NCI-H128 (cell line): ENCODE results near the gene DIP2A.
"Not testable (repeated sequence)": the region's sequence is repeated elsewhere in the genome, so short reads cannot be mapped to it uniquely, and the experiment has no call there.

Source experiments
- DNase-seq: peaks from one replicate; lab custom pipeline; 2025; ENCODE audit not compliant: unreplicated experiment; lab: John Stamatoyannopoulos, UW

DIP2A gene

DNA sequence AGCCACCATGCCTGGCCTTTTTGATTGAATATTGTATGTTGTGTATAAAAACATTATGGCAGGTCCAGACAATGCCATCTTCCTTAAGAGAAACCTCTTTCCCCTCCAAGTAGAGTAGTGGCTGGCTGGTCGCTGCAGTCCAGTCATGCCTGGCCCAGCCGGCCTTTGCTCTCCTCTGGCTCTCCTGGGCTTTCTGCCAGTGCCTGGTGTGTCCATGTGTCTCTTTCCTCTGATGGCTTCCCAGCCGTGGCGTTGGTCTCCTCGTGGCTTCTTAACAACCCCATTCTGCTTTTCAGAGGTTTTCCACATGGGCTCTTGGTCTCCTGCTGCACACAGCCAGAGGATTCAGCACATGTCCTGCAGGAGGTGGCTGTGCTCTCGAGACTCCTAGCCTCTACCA is 58.7 kb downstream of the DIP2A start:
- DNase-seq, result no peak

DNA sequence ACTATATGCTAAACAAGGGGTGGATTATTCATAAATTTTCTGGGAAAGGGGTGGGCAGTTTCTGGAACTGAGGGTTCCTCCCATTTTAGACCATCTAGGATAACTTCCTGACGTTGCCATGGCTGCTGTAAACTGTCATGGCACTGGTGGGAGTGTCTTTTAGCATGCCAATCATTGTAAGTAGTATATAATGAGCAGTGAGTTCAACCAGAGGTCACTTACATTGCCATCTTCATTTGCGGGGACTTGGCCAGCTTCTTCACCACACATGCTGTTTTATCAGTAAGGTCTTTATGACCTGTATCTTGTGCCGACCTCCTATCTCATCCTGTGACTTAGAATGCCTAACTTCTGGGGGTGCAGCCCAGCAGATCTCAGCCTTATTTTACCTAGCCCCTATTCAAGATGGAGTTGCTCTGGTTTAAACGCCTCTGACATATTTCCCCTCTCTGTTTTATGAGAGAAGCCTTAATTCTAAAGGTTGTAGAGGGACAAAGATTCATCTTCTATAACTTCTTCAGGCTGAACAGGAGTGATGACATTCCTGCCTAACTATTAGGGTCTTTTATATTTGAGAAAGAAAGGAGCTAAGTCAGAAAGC is 60.4 kb downstream of the DIP2A start:
- no peak for DNase-seq

DNA sequence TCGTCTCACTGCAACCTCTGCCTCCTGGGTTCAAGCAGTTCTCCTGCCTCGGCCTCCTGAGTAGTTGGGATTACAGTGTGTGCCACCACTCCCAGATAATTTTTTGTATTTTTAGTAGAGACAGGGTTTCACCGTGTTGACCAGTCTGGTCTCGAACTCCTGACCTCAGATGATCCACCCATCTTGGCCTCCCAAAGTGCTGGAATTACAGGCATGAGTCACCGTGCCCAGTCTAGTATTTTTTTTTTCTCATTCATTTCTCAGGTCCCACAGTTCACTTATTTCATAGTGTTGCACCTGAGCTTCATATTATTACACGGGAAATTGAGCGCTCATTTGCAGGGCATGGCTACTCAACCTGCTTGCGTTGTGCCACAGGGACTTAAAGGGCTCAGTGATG is 68.7 kb downstream of the DIP2A start:
- DNase-seq, result not testable (repeated sequence)

DNA sequence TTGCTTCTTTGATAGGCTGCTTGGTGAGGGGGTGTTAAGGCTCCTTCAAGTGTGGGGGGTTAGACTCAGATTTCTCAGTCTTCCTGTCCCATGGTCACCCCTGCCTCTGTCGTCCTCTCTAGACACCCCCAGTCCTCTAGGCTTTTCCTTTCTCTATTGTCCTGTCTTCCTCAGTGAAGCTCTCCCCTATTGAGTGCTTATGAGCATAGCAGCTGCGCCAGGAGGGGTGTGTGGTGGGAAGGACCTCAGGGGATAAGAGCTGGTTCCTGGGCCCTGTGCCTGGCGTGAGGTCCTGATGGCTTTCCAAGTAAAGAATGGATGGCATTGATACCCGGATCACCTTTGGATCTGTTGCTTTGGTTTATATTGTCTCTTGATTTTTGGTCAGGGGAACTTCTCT is 69.1 kb downstream of the DIP2A start:
- DNase-seq, result no peak

DNA sequence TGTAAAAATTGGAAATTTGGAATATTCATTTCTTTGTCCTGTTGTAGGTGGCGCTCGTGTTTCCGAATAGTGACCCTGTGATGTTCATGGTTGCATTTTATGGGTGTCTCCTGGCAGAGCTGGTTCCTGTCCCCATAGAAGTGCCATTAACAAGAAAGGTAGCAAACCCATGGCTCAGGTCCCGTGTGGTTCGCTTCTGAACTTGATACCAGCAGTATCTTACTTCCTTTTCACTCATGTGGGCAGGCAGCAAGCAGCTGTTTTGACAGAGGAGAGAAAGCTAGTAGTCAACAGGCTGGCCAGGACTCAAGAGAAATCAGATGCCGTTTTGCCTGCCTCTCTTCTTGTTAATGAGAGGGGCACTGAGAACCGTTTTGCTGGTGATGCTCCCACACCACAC is 73.4 kb downstream of the DIP2A start:
- no peak for DNase-seq

DNA sequence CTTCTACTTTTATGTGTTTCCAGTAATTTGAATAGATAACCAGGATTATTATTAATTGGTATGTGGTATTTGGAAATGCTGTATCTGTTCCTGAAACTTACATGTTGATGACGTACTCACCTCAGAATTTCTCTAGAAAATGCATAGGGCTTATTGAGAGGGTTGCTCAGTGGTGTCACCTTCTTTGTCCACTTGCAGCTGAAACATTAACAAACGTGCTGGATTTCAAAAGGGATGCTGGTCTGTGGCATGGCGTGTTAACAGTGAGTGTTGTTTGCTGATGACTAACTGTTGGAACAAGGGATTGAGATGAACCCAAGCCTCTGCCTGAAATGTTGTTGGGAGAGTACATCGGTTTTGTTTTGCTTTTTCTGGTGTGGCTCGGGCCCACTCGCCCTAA is 78.3 kb downstream of the DIP2A start:
- DNase-seq, result no peak

DNA sequence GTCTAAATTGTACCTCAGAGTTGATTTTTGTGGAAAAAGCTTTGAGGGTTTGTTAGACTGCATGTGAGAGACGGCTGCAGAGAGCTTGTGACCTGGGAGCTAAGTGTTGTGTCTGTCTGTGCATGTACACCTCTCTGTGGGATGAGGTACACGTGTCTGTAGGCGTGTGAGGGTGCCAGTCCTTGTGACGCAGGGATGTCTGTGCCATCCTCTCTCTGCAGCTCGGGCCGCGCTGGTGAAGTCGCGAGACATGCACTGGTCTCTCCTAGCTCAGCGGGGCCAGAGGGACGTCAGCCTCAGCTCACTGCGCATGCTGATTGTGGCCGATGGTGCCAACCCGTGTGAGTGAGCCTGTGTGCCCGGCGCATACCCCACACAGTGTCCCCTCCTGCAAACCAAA is 79.6 kb downstream of the DIP2A start:
- no peak for DNase-seq

DNA sequence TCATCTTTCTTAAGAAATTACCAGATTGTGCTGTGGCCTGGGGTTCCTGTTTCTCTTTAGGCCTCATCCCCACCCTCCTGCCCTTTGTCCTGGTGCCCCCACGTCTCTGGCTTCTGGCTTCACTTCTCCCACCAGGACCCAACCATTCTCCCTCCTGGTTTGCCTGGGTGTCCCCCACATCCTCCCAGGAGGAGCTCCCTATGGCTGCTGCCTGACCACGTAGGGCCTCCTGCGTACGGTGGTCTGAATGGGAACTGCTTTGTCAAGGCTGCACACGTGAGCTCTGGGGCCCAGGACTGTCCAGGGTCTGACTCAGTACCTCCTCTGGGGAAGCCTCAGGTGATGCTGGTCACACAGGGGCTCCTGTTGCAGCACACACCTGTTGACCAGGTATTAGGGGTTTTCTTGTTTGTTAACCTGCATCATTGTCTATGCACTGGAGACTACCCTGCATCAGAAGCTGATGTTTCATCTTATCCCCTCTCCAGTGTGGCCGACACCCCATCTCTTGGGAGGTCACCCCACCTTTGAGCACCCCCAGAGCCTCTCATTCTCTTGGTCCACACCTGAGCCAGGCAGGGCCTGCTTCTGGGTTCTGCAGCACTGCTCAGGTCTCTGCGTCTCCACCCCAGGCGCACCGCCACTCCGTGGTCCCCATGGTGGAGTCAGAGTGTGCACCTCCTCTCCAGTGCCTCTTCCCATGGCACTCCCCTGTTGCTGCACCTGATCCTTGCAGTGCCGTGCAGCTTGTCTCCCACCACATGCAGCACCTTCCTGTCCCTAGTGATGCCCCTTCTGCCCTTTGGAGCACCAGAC is 80.4 kb downstream of the DIP2A start:
- DNase-seq, result no peak

DNA sequence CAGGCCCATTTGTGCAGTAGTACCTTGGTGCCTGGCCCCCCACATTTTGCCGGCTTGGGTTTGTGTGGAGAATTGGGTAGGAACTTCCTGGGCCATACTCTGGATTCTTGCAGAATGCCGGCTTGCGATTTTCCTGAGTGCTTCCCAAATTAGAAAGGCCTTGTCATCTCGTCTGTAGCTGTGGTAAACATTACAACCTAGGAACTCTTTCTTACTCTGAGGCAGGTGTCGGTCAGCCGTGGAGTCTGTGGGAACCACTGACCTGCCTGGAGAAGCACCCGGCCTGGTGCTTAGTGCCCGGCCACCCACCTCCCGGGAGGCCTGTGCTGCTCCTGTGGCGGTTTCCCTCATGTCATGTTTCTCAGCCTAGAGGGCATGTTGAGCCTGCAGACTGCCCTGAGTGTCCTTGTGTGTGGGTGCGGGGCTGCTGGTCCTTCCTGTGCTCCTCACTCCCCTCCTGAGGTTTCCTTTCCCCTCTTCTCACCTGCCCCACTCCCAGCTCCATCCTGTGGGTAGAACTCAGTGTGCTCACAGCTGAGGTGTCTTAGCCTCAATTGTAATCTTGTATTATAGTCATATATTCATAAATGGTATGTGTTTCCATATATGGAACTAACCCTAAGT is 81.5 kb downstream of the DIP2A start:
- no peak for DNase-seq

DNA sequence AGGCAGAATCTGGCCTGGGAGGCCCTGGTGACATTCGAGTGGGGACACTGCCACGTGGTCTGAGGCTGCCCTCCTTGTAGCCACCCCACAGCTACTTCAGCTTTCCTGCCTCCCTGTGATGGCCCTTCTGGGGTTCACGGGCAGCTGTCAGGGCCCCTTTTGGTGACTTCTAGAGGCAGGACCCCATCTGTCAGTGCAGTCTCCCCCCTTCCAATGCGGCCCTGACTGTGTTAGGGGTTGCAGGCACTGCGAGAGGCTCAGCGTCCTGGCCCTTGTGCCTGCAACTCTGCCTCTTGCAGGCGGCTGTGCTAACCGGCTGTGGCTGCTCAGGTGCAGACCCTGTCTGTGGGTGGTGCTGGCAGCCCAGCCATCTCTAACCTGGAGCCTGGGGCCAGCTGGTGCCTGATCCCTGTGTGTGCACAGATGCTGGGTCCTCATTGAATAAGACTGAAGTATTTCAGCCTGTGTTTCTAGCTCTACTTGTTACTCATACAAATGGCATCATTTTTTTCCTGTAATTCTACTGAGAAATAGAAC is 84.0 kb downstream of the DIP2A start:
- DNase-seq, result no peak

DNA sequence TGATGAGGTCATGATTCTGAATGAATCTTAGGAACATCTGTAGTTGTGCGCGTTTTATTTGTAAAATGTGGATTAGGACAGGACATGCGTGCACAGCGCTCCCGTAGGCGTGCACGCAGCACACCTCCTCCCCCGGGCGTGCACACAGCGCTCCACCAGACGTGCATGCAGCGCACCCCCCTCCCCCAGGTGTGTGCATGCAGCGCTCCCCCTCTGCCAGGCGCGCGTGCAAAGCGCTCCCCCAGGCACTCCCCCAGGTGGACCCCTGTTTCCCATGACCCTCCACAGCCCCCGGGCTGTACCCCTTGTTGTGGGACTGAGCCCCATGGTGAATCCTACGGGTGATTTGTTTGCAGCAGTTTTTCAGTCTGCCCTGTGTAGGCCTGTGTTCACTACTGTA is 84.6 kb downstream of the DIP2A start:
- DNase-seq, result no peak

DNA sequence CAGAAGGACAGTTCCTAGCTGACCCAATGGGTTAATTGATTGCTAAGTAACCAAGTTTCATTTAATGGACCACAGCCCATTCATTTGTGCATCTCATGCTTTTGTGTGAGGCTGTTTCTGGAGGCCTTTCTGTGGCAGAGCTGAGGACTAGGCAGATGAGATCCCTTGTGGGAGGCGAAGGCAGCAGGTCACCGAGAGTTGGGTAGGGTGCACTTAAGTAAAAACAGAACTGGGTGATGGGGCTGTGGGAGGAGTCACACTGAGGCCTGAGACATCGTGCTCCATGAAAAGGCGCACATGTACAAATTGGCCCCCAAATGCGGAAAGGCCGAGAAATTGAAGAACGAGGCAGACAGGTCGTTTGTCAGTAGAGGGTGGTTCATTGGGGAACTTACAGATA is 85.3 kb downstream of the DIP2A start:
- DNase-seq, result no peak

DNA sequence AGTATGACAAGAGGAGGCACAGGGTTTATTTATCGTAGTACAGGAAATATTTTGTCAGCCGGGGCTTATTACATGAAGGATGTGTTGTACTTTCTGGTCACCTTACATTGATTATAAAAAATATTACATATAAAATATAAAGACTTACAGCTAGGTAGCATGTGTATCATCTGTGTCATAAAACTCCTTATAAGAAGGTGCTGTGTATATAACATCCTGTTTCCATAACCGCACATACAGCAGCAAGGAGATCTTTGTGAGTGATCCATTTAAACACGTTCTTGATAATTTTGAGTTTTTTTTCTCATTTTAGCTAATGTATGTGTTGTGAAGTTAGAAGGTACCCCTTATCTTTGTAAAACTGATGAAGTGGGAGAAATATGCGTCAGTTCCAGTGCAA is 86.1 kb downstream of the DIP2A start:
- DNase-seq, result no peak

DNA sequence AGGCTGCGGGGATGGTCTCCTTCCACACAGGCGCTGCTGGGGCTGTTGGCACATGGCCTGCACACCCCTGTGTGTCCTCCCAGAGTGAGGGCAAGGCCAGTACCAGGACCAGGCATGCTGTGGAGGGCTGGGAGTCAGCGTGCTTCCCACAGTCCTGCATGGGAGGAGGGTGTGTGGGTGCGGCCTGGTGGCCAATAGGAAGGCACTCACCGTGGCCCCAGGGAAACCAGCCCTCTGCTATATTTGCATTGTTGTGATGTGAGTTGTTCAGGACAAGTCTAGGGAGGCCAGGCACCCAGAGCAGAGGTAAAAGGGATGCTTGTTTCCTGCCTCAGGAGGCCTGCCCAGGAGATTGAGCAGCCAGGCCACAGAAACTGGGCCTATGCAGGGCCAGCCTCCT is 86.7 kb downstream of the DIP2A start:
- DNase-seq, result no peak

DNA sequence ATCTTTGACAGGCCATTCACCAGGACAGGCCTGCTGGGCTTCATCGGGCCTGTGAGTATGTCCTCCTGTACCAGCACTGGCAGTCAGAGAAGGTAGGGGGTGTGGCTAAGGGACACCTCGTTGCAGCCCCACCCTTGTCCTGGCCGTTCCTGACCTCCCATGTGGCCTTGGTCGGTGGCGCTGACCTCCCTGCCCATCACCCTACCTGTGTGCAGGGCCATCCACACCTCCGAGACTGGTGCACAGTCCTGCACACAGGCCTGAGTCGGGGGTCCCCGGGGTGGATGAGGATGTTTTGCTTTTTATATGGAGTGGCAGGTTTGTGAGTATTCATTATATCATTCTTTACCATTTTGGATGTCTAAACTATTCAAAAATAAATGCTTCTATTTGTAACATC is 87.2 kb downstream of the DIP2A start:
- DNase-seq, result no peak

DNA sequence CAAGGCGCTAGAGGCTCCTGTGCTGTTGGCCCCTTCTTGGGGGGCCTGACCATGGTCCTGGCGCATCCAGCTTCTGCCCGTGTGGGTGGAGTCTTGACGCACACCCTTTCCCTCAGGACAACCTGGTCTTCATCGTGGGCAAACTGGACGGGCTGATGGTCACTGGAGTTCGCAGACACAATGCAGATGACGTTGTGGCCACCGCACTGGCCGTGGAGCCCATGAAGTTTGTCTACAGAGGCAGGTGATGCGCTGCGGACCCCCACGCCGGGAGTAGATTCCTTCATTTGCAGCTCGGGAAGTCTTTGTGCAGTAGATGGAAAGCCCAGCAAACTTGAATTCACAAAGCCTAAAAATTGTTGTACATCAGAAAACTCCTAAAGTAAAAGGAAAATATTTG is 88.1 kb downstream of the DIP2A start:
- DNase-seq, result no peak

DNA sequence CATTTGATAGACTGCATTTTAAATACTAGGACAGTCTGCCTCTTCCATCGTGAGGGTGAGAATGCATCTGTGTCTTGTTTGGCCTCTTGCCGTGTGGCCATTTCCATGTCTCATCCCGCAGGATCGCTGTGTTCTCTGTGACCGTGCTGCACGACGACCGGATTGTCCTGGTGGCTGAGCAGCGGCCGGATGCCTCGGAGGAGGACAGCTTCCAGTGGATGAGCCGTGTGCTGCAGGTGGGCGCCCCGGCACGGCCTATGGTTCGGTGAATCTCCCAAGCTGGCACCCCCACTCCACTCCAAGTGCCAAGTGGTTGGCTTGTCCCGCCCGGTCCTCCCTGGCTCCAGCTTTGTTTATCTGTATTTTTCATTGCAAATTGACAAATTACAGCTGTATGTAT is 91.0 kb downstream of the DIP2A start:
- no peak for DNase-seq

DNA sequence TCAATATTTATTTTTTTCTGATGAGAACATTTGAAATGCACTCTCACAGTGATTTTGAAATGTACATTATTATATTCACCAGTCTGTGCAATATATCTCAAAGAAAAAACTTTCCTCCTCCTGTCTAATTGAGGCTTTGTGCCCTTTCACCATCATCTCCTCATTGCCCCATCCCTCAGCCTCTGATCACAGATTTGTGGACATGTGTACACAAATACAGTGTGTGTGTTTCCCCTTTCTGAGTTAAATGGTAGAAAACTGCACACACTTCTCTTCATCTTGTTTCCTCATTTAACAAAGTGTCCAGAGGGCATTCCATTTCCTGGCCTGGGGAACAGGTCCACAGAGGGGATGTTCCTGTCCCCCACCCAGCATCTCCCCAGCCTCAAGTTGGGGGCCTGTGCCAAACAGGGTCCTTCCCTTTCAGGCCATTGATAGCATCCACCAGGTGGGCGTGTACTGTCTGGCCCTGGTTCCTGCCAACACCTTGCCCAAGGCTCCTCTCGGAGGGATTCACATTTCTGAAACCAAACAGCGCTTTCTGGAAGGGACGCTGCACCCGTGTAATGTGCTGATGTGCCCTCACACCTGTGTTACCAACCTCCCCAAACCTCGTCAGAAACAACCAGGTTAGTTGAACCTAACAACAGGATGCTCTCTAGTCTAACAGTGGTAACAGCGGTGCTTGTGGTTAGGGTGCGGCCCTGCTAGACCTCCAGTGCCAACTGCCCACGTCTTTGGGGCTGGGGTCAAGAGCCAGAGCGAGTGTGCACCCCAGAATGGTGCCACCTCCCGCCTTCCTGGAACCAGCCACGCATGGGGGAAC is 91.6 kb downstream of the DIP2A start:
- no peak for DNase-seq

DNA sequence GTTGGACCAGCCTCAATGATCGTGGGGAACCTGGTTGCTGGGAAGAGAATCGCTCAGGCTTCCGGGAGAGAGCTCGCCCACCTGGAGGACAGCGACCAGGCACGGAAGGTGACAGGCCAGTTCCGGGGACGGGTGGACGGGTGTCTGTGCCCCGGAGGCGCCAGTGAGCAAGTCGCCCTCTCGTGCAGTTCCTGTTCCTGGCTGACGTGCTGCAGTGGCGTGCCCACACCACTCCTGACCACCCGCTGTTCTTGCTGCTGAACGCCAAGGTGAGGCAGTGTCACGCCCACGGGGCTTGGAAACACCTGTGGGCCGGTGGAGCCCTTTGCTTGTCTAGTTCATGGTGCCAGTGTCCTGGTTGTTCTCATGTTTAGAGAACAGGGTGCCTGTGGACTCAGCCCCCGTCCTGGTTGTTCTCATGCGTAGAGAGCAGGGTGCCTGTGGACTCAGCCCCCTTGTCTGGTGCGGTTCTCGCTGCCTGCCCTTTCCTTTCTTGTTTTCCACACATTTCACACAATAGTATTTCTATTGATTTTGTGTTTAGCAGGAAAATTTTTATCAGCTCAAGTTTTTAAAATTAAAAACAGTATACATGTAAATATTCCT is 93.0 kb downstream of the DIP2A start:
- no peak for DNase-seq

DNA sequence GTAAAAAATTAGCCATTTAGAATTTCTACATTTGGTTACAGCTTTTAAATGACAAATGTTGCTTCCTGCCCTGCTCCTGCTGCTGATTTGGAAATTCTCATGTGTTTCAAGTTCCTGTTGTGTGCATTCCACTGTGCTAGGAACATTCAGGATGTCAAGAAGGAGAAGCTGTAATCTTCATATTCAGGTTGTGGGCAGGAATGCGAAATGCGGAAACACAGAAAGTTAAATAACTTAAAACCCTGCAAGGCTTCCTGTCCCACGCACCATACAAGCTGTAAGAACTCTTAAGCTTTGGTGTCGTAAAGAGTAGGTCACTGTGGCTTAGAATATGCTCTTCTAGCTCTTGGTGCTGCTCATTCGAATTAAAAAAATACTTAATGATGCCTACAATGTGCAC is 93.6 kb downstream of the DIP2A start:
- DNase-seq, result no peak

DNA sequence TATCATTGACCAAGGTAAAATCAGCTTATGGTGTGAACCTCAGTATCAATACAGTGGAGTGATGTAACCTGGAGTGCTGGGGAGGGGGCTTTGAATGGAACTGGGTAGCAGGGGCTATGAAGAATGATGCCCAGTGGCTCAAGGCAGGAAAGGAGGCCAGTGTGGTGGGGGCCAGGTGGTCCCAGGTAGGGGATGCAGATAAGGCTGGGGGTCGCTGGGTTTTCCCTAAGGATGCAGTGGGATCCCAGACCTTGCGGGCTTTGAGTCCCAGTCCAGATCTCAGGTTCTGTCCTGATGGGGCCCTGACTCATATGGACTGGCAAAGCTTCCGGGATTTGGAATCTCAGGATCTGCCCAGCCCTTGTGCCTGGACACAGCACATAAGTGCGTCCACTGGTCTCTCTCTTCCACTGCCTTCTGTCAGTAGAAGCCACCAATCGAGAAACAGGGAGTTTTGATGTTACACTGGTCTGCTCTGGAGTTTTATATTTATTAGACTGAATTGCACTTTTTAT is 94.2 kb downstream of the DIP2A start:
- no peak for DNase-seq
